ENCODE data around the gene SYPL1.

Gene SYPL1

DNA sequence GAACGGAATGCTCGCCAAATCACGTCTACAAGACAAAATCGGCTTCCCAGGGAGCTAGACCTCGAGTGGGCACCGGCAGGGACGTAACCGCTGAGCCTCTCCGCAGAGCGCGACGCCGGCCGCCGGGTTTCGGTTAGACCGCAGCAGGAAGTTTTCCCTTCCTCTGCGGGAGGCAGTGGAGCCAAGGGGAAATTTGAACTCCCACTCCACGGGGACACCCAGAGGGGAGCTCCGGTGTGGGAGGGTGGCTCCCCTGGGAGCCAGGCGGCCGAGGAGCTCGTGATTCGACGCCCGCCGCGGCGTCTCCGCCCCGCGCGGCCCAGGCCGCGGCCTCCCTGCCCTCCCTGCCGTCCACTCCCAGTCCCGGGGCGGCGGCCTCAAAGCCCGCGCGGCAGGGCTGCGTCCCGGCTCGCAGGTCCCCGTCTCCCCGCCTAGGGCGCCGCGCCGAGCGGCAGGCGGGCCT lies 426 bp downstream of the SYPL1 start:
- no peaks in the 10 kb centered on the region for H3K27me3 ChIP-seq (ENCODE audit: control insufficient read depth, low read length)
- peaks cover 70% of the 10 kb centered on the region for H3K79me2 ChIP-seq (ENCODE audit: control insufficient read depth, low read length)
- peaks cover 78% of the 10 kb centered on the region for H3K4me1 ChIP-seq (ENCODE audit: control insufficient read depth, low read length)
- H3K9me3 ChIP-seq (ENCODE audit: control insufficient read depth, insufficient read depth, low read length) = no peaks in the 10 kb centered on the region
- H3K27ac ChIP-seq (ENCODE audit: low read depth, low read length) = peak overlapping the region; percentile 88
- H4K20me1 ChIP-seq (ENCODE audit: control insufficient read depth, insufficient read depth, low read depth, low read length) = peaks cover 20% of the 10 kb centered on the region
- TF ChIP-seq, protein P1, sequence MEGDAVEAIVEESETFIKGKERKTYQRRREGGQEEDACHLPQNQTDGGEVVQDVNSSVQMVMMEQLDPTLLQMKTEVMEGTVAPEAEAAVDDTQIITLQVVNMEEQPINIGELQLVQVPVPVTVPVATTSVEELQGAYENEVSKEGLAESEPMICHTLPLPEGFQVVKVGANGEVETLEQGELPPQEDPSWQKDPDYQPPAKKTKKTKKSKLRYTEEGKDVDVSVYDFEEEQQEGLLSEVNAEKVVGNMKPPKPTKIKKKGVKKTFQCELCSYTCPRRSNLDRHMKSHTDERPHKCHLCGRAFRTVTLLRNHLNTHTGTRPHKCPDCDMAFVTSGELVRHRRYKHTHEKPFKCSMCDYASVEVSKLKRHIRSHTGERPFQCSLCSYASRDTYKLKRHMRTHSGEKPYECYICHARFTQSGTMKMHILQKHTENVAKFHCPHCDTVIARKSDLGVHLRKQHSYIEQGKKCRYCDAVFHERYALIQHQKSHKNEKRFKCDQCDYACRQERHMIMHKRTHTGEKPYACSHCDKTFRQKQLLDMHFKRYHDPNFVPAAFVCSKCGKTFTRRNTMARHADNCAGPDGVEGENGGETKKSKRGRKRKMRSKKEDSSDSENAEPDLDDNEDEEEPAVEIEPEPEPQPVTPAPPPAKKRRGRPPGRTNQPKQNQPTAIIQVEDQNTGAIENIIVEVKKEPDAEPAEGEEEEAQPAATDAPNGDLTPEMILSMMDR (IDR thresholded peaks at IDR 0.05; ENCODE audit: low read depth, low read length, poor library complexity, severe bottlenecking) = no peak
- TF ChIP-seq EZH2phosphoT487 (IDR thresholded peaks at IDR 0.05; ENCODE audit: borderline replicate concordance, low read length) = no peak
- peak overlapping the region; percentile 85 for H3K4me2 ChIP-seq (ENCODE audit: low read length)
- H3K4me3 ChIP-seq (ENCODE audit: low read length) = peak overlapping the region; percentile 81
- peaks cover 39% of the 10 kb centered on the region for H3F3A ChIP-seq (ENCODE audit: control insufficient read depth, insufficient read depth)
- peaks cover 55% of the 10 kb centered on the region for H3K36me3 ChIP-seq (ENCODE audit: control insufficient read depth, low read length)
- H3K9me2 ChIP-seq (replicated peaks; ENCODE audit: control insufficient read depth, low read length) = no peaks in the 10 kb centered on the region

DNA sequence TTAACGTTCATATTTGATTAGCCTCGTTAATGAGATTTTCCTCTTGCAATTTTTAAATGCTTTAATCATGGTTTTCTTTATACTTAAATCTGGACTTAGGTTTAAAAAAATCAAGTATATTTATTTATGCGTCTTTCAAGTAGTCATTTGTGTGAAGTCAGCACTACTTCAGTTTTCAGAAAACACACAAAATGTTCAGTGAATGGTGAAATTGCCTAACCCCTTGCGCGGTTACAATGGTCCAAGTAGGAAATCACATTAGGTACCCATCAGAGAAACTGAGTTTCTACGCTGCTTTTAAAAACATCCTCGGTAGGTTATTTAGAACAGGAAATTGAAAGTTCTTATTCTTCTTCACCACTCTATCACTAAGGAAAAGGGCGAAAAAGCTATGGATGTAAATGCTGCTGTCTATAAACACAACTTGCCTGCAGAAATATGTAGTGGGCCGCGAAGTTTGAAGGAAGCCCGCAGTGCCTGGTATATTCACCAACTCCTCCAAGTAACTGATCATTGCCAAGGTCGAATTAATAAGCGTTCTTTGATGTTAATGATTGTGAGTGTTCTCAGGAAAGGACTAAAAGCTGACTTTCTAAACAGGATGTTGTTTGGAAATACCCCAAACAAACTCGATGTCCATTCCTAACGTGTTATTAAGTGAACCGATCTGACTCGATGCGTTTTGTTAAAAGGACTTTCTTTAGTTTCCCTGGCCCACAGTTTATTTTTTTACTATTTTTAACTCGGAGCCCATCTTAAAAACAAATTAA lies 1.0 kb downstream of the SYPL1 start:
- Histone ChIP-seq H3F3A (ENCODE audit: control insufficient read depth, insufficient read depth) (peaks cover 34% of the 10 kb centered on the region), H3K9me3 (ENCODE audit: control insufficient read depth, insufficient read depth, low read length) (no peaks in the 10 kb centered on the region), H3K4me1 (ENCODE audit: control insufficient read depth, low read length) (peaks cover 78% of the 10 kb centered on the region), H4K20me1 (ENCODE audit: control insufficient read depth, insufficient read depth, low read depth, low read length) (peaks cover 20% of the 10 kb centered on the region), H3K9me2 (replicated peaks; ENCODE audit: control insufficient read depth, low read length) (no peaks in the 10 kb centered on the region), H3K4me2 (ENCODE audit: low read length) (peak overlapping the region; percentile 85), H3K27me3 (ENCODE audit: control insufficient read depth, low read length) (no peaks in the 10 kb centered on the region), H3K79me2 (ENCODE audit: control insufficient read depth, low read length) (peaks cover 76% of the 10 kb centered on the region), H3K4me3 (ENCODE audit: low read length) (peak overlapping the region; percentile 81), H3K36me3 (ENCODE audit: control insufficient read depth, low read length) (peaks cover 61% of the 10 kb centered on the region), H3K27ac (ENCODE audit: low read depth, low read length) (peak overlapping the region; percentile 88)
- TF ChIP-seq, protein P1 (IDR thresholded peaks at IDR 0.05; ENCODE audit: low read depth, low read length, poor library complexity, severe bottlenecking) = no peak
- TF ChIP-seq EZH2phosphoT487 (IDR thresholded peaks at IDR 0.05; ENCODE audit: borderline replicate concordance, low read length) = no peak

DNA sequence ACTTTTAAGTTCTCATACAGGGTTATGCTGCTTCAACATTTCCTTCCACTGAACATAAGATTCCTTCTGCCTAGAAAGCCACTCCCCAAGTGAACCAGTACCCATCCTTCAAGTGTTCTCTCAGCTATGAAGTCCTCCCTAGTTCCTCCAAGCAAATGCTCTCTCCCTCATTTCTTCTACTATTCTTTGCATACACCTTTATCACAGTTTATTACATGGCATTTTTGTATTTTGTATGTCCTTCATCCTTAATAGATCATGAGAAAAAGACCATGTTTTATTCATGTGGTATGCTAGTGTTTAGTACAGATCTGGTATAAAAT lies 1.9 kb downstream of the SYPL1 start:
- Histone ChIP-seq H4K20me1 (ENCODE audit: control insufficient read depth, insufficient read depth, low read depth, low read length) (peaks cover 25% of the 10 kb centered on the region), H3K4me3 (ENCODE audit: low read length) (peak overlapping the region; percentile 81), H3K4me1 (ENCODE audit: control insufficient read depth, low read length) (peaks cover 78% of the 10 kb centered on the region)

More for the DNA sequence above, 1.9 kb downstream of the SYPL1 start:
- Histone ChIP-seq H3K36me3 (ENCODE audit: control insufficient read depth, low read length) (peaks cover 69% of the 10 kb centered on the region), H3K27me3 (ENCODE audit: control insufficient read depth, low read length) (no peaks in the 10 kb centered on the region), H3K79me2 (ENCODE audit: control insufficient read depth, low read length) (peaks cover 84% of the 10 kb centered on the region), H3K9me3 (ENCODE audit: control insufficient read depth, insufficient read depth, low read length) (no peaks in the 10 kb centered on the region), H3K9me2 (replicated peaks; ENCODE audit: control insufficient read depth, low read length) (no peaks in the 10 kb centered on the region), H3F3A (ENCODE audit: control insufficient read depth, insufficient read depth) (peaks cover 29% of the 10 kb centered on the region), H3K4me2 (ENCODE audit: low read length) (peak overlapping the region; percentile 85), H3K27ac (ENCODE audit: low read depth, low read length) (peak overlapping the region; percentile 88)
- no peak for TF ChIP-seq EZH2phosphoT487 (IDR thresholded peaks at IDR 0.05; ENCODE audit: borderline replicate concordance, low read length)
- TF ChIP-seq, protein P1 (IDR thresholded peaks at IDR 0.05; ENCODE audit: low read depth, low read length, poor library complexity, severe bottlenecking) = no peak

Measured in DOHH2 (cell line).